Small intestine (tissue), 7 donors: ENCODE measurements around the gene OR2A7. TPM values are rescaled to one million over a fixed set of nuclear protein-coding genes. Genes with fewer than 3 reads are reported as not detected.
"Not testable (repeated sequence)": the region's sequence is repeated elsewhere in the genome, so short reads cannot be mapped to it uniquely, and the experiment has no call there.

Source experiments
- DNase-seq, 2 donors: peaks; one replicate each; pipeline versions ENCODE4 v3.0.0 to v3.0.0-alpha.2; 2013
- FAIRE-seq: peaks from 2 replicates; lab custom pipeline; 2012; peaks lifted over from hg19 to GRCh38; lab: Jason Lieb, UNC
- H3K27ac ChIP-seq, 3 donors: one replicate each; pipeline ENCODE4 v1.5.1; 2013; ENCODE audit warnings: low read length in 2 of 3, mild to moderate bottlenecking in 2 of 3, control low read depth in 1 of 3, inconsistent platforms in 1 of 3, low read depth in 1 of 3, moderate library complexity in 1 of 3
- H3K27me3 ChIP-seq, 3 donors: one replicate each; pipeline ENCODE4 v1.6.1; 2013; ENCODE audit warnings: low read length in 3 of 3, inconsistent platforms in 1 of 3; ENCODE audit not compliant: control insufficient read depth in 3 of 3, insufficient read depth in 3 of 3
- H3K36me3 ChIP-seq, 3 donors: one replicate each; pipeline ENCODE4 v1.6.1; 2013; ENCODE audit warnings: low read length in 3 of 3, inconsistent platforms in 1 of 3, low read depth in 1 of 3, mild to moderate bottlenecking in 1 of 3, moderate library complexity in 1 of 3; ENCODE audit not compliant: control insufficient read depth in 3 of 3, insufficient read depth in 2 of 3
- H3K4me1 ChIP-seq, 3 donors: one replicate each; pipeline ENCODE4 v1.6.1; 2013; ENCODE audit warnings: low read length in 2 of 3, inconsistent platforms in 1 of 3, low read depth in 1 of 3, mild to moderate bottlenecking in 1 of 3, moderate library complexity in 1 of 3; ENCODE audit not compliant: control insufficient read depth in 3 of 3, insufficient read depth in 2 of 3
- H3K4me3 ChIP-seq, 3 donors: one replicate each; pipeline ENCODE4 v1.5.1; 2013; ENCODE audit warnings: low read length in 3 of 3, control low read depth in 1 of 3, inconsistent platforms in 1 of 3, low read depth in 1 of 3, mild to moderate bottlenecking in 1 of 3, moderate library complexity in 1 of 3
- H3K9me3 ChIP-seq, 2 donors: one replicate each; pipeline ENCODE4 v1.6.1; 2013; ENCODE audit warnings: low read depth in 1 of 2, low read length in 1 of 2; ENCODE audit not compliant: control insufficient read depth in 2 of 2, insufficient read depth in 1 of 2
- whole genome bisulfite sequencing, 3 donors: extraction: QIAGEN DNeasy Blood & Tissue Kit; methylation state at CpG; one replicate each; pipeline ENCODE4 v1.1.7; 2013; 5-methylcytosine and 5-hydroxymethylcytosine counted together
- polyA plus RNA-seq, 4 donors: library from polyadenylated mRNA; stranded (reverse) in 3 of 4; unstranded in 1 of 4; fragments of 200-250 nt in 3 of 4; fragments of 120-200 nt in 1 of 4; gene quantifications; one replicate each; pipeline versions ENCODE4 v1.2.1 to v1.2.3, GENCODE V29; 2013
- donor health status: healthy with polysubstance abuse.
- donor health status: control.
- donor health status: control.
- donor health status: Bipolar disorder and iron deficiency.
- donor health status: healthy.

Gene OR2A7
- polyA plus RNA-seq, 4 donors = 2.7 to 19.1 (median 3.1) TPM

DNA sequence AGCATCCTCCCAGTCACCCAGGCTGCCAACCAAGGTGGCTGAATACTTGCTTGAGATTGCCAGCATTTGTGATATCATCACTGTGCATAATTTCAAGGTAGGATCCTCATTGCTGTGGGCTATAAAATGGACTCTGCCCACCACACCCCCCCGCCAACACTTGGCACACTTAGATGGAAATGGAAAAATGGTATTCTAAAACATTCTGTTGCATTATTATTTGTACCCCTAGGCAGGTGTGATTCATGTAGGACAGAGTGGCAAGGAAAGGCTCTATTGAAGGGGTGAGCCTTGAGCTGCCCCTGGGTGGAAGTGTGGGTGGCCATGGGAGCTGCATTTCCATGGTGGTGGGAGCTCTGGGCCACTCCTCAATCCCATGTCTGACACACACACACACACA lies 46.0 kb downstream of the OR2A7 start:
- not testable (repeated sequence) for H3K4me3 ChIP-seq, FAIRE-seq, H3K4me1 ChIP-seq, DNase-seq, H3K27me3 ChIP-seq, H3K27ac ChIP-seq, H3K9me3 ChIP-seq, H3K36me3 ChIP-seq
- WGBS, 3 donors = 93 to 100% (median 99%) methylated on average over 1 of the region's 1 CpG

DNA sequence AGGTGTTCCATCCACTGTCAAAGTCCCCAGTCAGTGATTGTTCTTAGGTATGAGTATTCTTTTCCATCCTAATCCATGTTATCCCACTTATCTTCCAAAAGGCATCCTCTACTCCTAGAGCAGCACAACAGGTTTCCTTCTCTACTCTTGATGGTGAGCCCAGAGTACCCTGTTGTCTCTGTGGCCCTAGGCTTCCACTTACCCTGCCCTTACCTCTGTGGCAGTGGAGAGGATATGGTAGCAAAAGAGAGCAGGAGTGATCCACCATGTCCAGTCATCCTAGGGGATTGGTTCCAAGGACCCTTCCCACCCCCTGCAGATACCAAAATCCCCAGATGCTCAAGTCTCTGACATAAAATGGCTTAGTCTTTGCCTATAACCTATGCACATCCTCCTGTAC lies 47.4 kb downstream of the OR2A7 start:
- H3K4me1 ChIP-seq, H3K4me3 ChIP-seq, FAIRE-seq, DNase-seq, H3K36me3 ChIP-seq, H3K27me3 ChIP-seq, H3K27ac ChIP-seq, H3K9me3 ChIP-seq: not testable (repeated sequence)

Other genes starting within 250 kb of the OR2A7 start
- gene OR2A5, start 215.8 kb downstream of the OR2A7 start, polyA plus RNA-seq = under 1 TPM in 1 of 4 donors, not detected in 3; under 0.01 TPM
- under 1 TPM in 1 of 4 donors, not detected in 3; 0.03 TPM for gene OR2A25, start 195.0 kb downstream of the OR2A7 start, polyA plus RNA-seq
- under 1 TPM in 1 of 4 donors, not detected in 3; 0.03 TPM for gene OR2A12, start 178.5 kb downstream of the OR2A7 start, polyA plus RNA-seq
- not detected for gene OR2A2, start 155.2 kb downstream of the OR2A7 start, polyA plus RNA-seq
- gene OR2A14, start 141.6 kb downstream of the OR2A7 start, polyA plus RNA-seq = under 1 TPM in 1 of 4 donors, not detected in 3; 0.07 TPM
- 10 to 100 TPM in 2 of 4 donors, 1 to 10 TPM in 1, under 1 TPM in 1; 0.48 to 16.5 (median 9.5) TPM for gene CTAGE4, start 81.3 kb downstream of the OR2A7 start, polyA plus RNA-seq
- 10 to 100 TPM; 23.6 to 46.1 (median 37.1) TPM for gene ARHGEF35, start 69.0 kb downstream of the OR2A7 start, polyA plus RNA-seq
- gene OR2A42, start 25.2 kb downstream of the OR2A7 start, polyA plus RNA-seq = under 1 TPM in 2 of 4 donors, not detected in 2; 0.03 to 0.68 TPM
- gene CTAGE8, start 4.5 kb upstream of the OR2A7 start, polyA plus RNA-seq = 10 to 100 TPM in 1 of 4 donors, 1 to 10 TPM in 2, not detected in 1; 2.6 to 13.4 (median 6.0) TPM
- gene OR2A1, start 47.6 kb upstream of the OR2A7 start, polyA plus RNA-seq = under 1 TPM in 2 of 4 donors, not detected in 2; 0.04 to 0.46 TPM
- 10 to 100 TPM; 15.6 to 43.9 (median 33.0) TPM for gene ARHGEF5, start 90.6 kb upstream of the OR2A7 start, polyA plus RNA-seq
- gene NOBOX, start 138.9 kb upstream of the OR2A7 start, polyA plus RNA-seq = under 1 TPM in 1 of 4 donors, not detected in 3; 0.03 TPM